ENCODE measurements around the gene HTT. TPM values are rescaled to one million over a fixed set of nuclear protein-coding genes. Genes with fewer than 3 reads are reported as not detected.

The HTT gene
- total RNA-seq, 5 donors from 2014 or later (not counting 1 experiment from before 2014, with no cell fraction given) = 60.3 to 97.1 (median 71.4) TPM

DNA sequence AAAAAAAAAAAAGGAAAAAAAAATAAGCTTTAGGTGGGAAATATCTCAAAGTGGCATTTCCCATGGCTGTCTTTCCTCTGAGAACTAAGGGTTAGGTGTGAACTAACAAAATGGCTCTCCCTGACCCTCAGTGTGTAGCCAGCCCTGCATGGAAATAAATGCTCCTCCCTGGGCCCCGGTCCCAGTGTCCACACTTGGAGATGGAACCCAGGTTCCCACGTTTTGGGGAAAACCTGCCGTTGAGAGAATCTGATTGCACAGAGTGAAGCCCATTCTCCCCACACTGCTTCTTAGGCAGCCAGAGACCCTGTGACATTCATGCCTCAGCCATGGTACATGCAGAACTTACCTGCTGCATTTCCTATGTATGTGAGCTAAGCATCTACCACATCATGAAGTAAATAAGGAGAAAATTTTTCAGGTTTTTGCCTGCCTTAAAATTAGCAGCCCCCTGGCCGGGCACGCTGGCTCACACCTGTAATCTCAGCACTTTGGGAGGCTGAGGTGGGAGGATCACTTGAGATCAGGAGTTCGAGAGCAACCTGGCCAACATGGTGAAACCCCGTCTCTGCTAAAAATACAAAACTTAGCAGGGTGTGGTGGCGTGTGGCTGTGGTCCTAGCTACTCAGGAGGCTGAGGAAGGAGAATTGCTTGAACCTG, 34.6 kb upstream of the HTT start:
- Mint-ChIP-seq H3K27me3 (peaks cover 0 to 7% of the 10 kb centered on the region in 2 donors), H3K9me3 (no peaks in the 10 kb centered on the region), H3K27ac (no peak overlapping the region), H3K36me3 (no peaks in the 10 kb centered on the region), H3K4me1 (peaks cover 43 to 50% (median 48%) of the 10 kb centered on the region in 3 donors), H3K4me3 (peak overlapping the region in 1 of 3 donors; percentile 34)
- 86% methylated on average over 3 of the region's 8 CpGs for WGBS (ENCODE audit: insufficient coverage)
- Histone ChIP-seq H3K9me3 (no peaks in the 10 kb centered on the region), H3K36me3 (ENCODE audit: control insufficient read depth in 2 of 2, extremely low read depth in 1 of 2, insufficient read depth in 1 of 2, low read length in 1 of 2) (no peaks in the 10 kb centered on the region), H3K4me1 (ENCODE audit: control insufficient read depth in 1 of 2, extremely low read depth in 1 of 2, insufficient read depth in 2 of 2, low read length in 2 of 2) (peaks cover 5 to 46% of the 10 kb centered on the region in 2 experiments), H3K27ac (ENCODE audit: low read length) (no peak overlapping the region), H3K4me3 (ENCODE audit: control insufficient read depth in 1 of 2, extremely low read depth in 1 of 2, low read length in 1 of 2) (no peak overlapping the region), H3K27me3 (replicated peaks in 1 of 2; ENCODE audit: control insufficient read depth in 2 of 2, extremely low read depth in 1 of 2, insufficient read depth in 2 of 2, low read length in 1 of 2) (peaks cover 0 to 34% of the 10 kb centered on the region in 2 experiments)
- POLR2A ChIA-PET = interaction anchor here in 1 of 2 donors (0.6 kb wide), 1 partner anchor 62 kb away, joined by 3 read pairs; no protein-coding TSS in a partner anchor
- DNase-seq (no peak), ATAC-seq (replicated peaks in 1 of 4) (no peak)
- CTCF ChIA-PET = interaction anchor here in 1 of 2 donors (0.6 kb wide), 1 partner anchor 441 kb away, joined by 3 read pairs; no protein-coding TSS in a partner anchor

DNA sequence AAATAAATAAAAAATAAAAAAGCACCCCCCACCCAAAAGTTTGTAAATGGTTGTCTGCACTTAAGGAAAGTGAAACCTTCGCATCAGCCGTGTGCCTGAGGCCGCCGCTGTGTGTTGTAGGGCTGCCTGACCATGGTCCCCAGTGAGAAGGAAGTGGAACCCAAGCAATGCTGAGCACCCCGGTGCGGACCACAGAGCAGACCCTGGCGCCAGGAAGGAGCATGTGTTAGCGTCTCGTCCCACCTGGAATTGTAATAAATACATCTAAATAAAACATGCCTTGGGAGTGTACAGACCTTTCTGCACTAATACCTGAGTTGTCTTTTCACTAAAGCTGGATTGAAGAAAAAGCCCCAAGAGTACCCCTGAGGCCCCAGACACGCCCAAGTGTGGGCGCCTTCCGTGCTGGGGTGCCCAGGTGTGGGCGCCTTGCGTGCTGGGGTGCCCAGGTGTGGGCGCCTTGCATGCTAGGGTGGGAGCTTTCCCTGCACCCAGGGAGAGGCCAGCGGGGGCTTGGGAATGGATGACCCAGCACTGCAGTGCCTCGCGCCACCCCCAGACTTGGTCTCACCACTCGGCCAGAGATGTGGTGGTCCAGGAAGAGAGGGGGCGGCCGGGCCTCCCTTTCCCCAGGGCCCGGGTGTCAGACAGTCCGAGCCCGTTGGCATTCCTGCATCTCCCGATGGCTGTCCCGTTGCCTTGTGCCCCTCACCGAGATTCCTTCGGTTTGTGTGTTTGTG, 33.9 kb upstream of the HTT start:
- Histone ChIP-seq H3K4me3 (ENCODE audit: control insufficient read depth in 1 of 2, extremely low read depth in 1 of 2, low read length in 1 of 2) (peak overlapping the region in 1 of 2 donors; percentile 65), H3K27ac (ENCODE audit: low read length) (peak overlapping the region; percentile 75), H3K9me3 (no peaks in the 10 kb centered on the region), H3K36me3 (ENCODE audit: control insufficient read depth in 2 of 2, extremely low read depth in 1 of 2, insufficient read depth in 1 of 2, low read length in 1 of 2) (no peaks in the 10 kb centered on the region), H3K4me1 (ENCODE audit: control insufficient read depth in 1 of 2, extremely low read depth in 1 of 2, insufficient read depth in 2 of 2, low read length in 2 of 2) (peaks cover 5 to 54% of the 10 kb centered on the region in 2 experiments), H3K27me3 (replicated peaks in 1 of 2; ENCODE audit: control insufficient read depth in 2 of 2, extremely low read depth in 1 of 2, insufficient read depth in 2 of 2, low read length in 1 of 2) (peaks cover 0 to 29% of the 10 kb centered on the region in 2 experiments)
- POLR2A ChIA-PET = no interaction called here
- Mint-ChIP-seq H3K4me1 (peaks cover 51 to 58% (median 55%) of the 10 kb centered on the region in 3 donors), H3K36me3 (peaks cover 2% of the 10 kb centered on the region), H3K27ac (peak overlapping the region; percentile 39 to 43), H3K9me3 (peaks cover 0 to 4% (median 0%) of the 10 kb centered on the region in 3 donors), H3K4me3 (peak overlapping the region; percentile 79 to 93 (median 81)), H3K27me3 (peaks cover 0 to 7% of the 10 kb centered on the region in 2 donors)
- 82% methylated on average over 17 of the region's 28 CpGs for WGBS (ENCODE audit: insufficient coverage)
- CTCF ChIA-PET = interaction anchor here in 1 of 2 donors (1.7 kb wide), 1 partner anchor 63 kb away, joined by 6 read pairs; no protein-coding TSS in a partner anchor
- DNase-seq (no peak), ATAC-seq (replicated peaks in 1 of 4) (no peak)

DNA sequence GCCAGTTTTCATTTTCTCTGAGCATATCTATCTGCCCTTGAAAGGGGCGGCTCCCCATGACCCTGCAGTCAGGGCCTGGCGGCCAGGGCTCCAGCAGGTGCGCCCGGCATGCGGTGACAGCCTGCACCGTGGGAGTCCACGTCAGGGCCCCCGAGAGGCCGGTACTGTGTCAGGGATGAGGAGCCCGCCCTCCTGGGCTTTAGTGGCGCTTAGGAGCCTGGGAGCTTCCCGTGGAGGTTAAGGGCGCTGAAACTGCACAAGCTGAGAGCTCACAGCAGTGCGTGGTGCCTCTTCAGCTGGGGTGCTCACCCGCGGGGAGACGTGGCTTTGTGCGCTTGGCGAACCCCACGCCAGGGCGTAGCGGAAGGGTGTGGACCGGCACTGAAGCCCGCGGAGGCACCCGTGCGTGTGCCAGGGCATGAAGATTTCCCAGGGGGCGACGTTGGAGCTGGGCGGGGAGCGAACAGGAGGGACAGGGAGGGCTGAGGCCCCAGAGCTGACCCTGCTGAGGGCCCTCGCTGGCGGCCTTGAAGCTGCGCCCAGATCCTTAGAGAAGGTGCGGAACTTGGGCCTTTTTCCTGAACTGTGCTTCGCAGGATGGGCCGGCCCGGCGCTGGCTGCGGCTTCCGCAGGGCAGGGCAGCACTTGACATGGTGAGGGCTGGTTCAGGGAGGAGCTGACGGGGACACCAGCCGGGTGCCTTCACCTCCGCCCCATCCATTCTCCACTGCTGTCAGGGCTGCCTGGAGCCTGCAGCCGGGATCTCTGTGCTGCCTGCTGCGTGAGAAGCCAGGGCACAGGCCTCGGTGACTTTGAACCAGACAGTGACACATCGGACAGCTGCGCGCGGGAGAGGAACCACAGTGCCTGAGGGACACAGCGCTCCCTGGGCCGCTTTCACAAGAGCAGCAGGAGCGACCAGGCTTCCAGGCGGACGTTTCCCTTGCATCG, 33.0 kb upstream of the HTT start:
- Mint-ChIP-seq H3K27me3 (peaks cover 0 to 7% of the 10 kb centered on the region in 2 donors), H3K4me1 (peaks cover 56 to 65% (median 60%) of the 10 kb centered on the region in 3 donors), H3K27ac (peak overlapping the region; percentile 78 to 85), H3K9me3 (peaks cover 0 to 5% (median 0%) of the 10 kb centered on the region in 3 donors), H3K4me3 (peak overlapping the region; percentile 79 to 93 (median 81)), H3K36me3 (peaks cover 4% of the 10 kb centered on the region)
- WGBS (ENCODE audit: insufficient coverage) = 26% methylated on average over 53 of the region's 57 CpGs
- H3K27ac ChIP-seq (ENCODE audit: low read length) = peak overlapping the region; percentile 75
- no peaks in the 10 kb centered on the region for H3K36me3 ChIP-seq (ENCODE audit: control insufficient read depth in 2 of 2, extremely low read depth in 1 of 2, insufficient read depth in 1 of 2, low read length in 1 of 2)
- peak in 29 of 35 experiments; percentile 14 to 53 (median 28) for DNase-seq
- peak overlapping the region; percentile 65 to 67 for H3K4me3 ChIP-seq (ENCODE audit: control insufficient read depth in 1 of 2, extremely low read depth in 1 of 2, low read length in 1 of 2)
- ChIA-PET CTCF (interaction anchor here in 1 of 2 donors (0.5 to 1.7 kb wide), 3 partner anchors 12 to 81 kb away, joined by 3 to 6 read pairs (median 4); no protein-coding TSS in a partner anchor), POLR2A (no interaction called here)
- H3K27me3 ChIP-seq (replicated peaks in 1 of 2; ENCODE audit: control insufficient read depth in 2 of 2, extremely low read depth in 1 of 2, insufficient read depth in 2 of 2, low read length in 1 of 2) = peaks cover 0 to 21% of the 10 kb centered on the region in 2 experiments
- H3K9me3 ChIP-seq = no peaks in the 10 kb centered on the region
- peaks cover 5 to 58% of the 10 kb centered on the region in 2 experiments for H3K4me1 ChIP-seq (ENCODE audit: control insufficient read depth in 1 of 2, extremely low read depth in 1 of 2, insufficient read depth in 2 of 2, low read length in 2 of 2)
- peak; percentile 51 to 75 (median 61) for ATAC-seq (replicated peaks in 1 of 4)

DNA sequence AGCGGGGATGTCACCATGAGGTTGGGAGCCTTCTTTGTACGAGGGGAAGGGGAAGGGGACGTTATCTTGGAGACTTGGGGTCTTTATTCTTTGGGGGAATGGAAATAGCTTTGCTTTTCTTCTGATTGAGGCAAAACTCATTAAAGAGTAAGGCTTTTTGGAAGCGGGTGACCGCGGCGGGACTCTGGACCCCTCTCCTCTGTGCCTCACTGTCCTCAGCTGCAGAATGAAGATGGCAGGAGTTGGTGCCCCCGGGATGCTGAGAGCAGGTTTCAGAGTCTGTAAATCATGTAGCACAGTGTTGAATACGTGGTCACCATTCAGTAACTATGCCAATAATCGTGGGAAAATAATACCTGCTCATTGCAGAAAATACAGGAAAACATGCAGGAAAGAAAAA, 32.3 kb upstream of the HTT start:
- 75% methylated on average over 10 of the region's 10 CpGs for WGBS (ENCODE audit: insufficient coverage)
- Histone ChIP-seq H3K4me3 (ENCODE audit: control insufficient read depth in 1 of 2, extremely low read depth in 1 of 2, low read length in 1 of 2) (peak overlapping the region; percentile 65 to 67), H3K27ac (ENCODE audit: low read length) (peak overlapping the region; percentile 75), H3K36me3 (ENCODE audit: control insufficient read depth in 2 of 2, extremely low read depth in 1 of 2, insufficient read depth in 1 of 2, low read length in 1 of 2) (no peaks in the 10 kb centered on the region), H3K9me3 (no peaks in the 10 kb centered on the region), H3K4me1 (ENCODE audit: control insufficient read depth in 1 of 2, extremely low read depth in 1 of 2, insufficient read depth in 2 of 2, low read length in 2 of 2) (peaks cover 5 to 59% of the 10 kb centered on the region in 2 experiments), H3K27me3 (replicated peaks in 1 of 2; ENCODE audit: control insufficient read depth in 2 of 2, extremely low read depth in 1 of 2, insufficient read depth in 2 of 2, low read length in 1 of 2) (peaks cover 0 to 13% of the 10 kb centered on the region in 2 experiments)
- Mint-ChIP-seq H3K4me3 (peak overlapping the region; percentile 79 to 93 (median 81)), H3K9me3 (peaks cover 0 to 5% (median 0%) of the 10 kb centered on the region in 3 donors), H3K27ac (peak overlapping the region in 1 of 2 donors; percentile 85), H3K27me3 (peaks cover 0 to 4% of the 10 kb centered on the region in 2 donors), H3K4me1 (peaks cover 50 to 62% (median 56%) of the 10 kb centered on the region in 3 donors), H3K36me3 (peaks cover 4% of the 10 kb centered on the region)
- ChIA-PET POLR2A (no interaction called here), CTCF (interaction anchor here in 1 of 2 donors (1.1 to 1.7 kb wide), 2 partner anchors 12 to 65 kb away, joined by 4 to 6 read pairs; no protein-coding TSS in a partner anchor)
- ATAC-seq (replicated peaks in 1 of 4) (no peak), DNase-seq (no peak)

DNA sequence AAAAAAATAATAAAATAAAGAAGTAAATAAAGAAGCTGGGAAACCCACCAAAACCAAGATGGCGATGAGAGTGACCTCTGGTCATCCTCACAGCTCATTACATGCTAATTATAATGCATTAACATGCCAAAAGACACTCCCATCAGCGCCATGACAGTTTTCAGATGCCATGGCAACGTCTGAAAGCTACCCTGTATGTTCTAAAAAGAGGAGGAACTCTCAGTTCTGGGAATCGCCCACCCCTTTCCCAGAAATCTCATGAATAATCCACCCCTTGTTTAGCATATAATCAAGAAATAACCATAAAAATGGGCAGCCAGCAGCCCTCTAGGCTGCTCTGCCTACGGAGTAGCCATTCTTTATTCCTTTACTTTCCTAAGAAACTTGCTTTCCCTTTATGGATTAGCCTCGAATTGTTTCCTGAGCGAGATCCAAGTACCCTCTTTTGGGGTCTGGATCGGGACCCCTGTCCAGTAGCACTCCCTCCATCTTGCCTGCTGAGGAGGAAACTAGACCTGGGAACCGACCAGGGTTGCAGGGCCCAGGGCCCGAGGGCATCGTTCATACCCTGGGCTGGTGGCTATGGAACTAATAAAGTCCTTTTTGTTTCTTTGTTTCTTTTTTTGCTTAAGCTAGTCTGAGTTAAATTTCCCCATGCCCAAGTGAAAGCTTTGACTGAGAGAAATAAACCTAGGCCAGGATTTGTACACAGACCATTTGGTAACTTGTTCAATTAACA, 31.0 kb upstream of the HTT start:
- Histone ChIP-seq H3K27me3 (replicated peaks in 1 of 2; ENCODE audit: control insufficient read depth in 2 of 2, extremely low read depth in 1 of 2, insufficient read depth in 2 of 2, low read length in 1 of 2) (peaks cover 0 to 3% of the 10 kb centered on the region in 2 experiments), H3K4me1 (ENCODE audit: control insufficient read depth in 1 of 2, extremely low read depth in 1 of 2, insufficient read depth in 2 of 2, low read length in 2 of 2) (peaks cover 4 to 58% of the 10 kb centered on the region in 2 experiments), H3K9me3 (no peaks in the 10 kb centered on the region), H3K36me3 (ENCODE audit: control insufficient read depth in 2 of 2, extremely low read depth in 1 of 2, insufficient read depth in 1 of 2, low read length in 1 of 2) (no peaks in the 10 kb centered on the region), H3K27ac (ENCODE audit: low read length) (no peak overlapping the region), H3K4me3 (ENCODE audit: control insufficient read depth in 1 of 2, extremely low read depth in 1 of 2, low read length in 1 of 2) (no peak overlapping the region)
- H3K36me3 Mint-ChIP-seq = peaks cover 4% of the 10 kb centered on the region
- H3K27ac Mint-ChIP-seq = no peak overlapping the region
- peak overlapping the region in 1 of 3 donors; percentile 27 for H3K4me3 Mint-ChIP-seq
- POLR2A ChIA-PET = no interaction called here
- H3K27me3 Mint-ChIP-seq = no peaks in the 10 kb centered on the region
- H3K9me3 Mint-ChIP-seq = peaks cover 0 to 5% (median 0%) of the 10 kb centered on the region in 3 donors
- WGBS (ENCODE audit: insufficient coverage) = 97% methylated on average over 3 of the region's 11 CpGs
- CTCF ChIA-PET = no interaction called here
- DNase-seq (no peak), ATAC-seq (replicated peaks in 1 of 4) (no peak)
- H3K4me1 Mint-ChIP-seq = peaks cover 49 to 61% (median 57%) of the 10 kb centered on the region in 3 donors
